MCF 10A (cell line): ENCODE measurements around the gene INPP4A. TPM values are rescaled to one million over a fixed set of nuclear protein-coding genes. Genes with fewer than 3 reads are reported as not detected.

Source experiments
- BruUV-seq: library from RNA; stranded (reverse); fragments of 400-500 nt; replicated peaks from 2 replicates; lab custom pipeline; 2021; lab: Mats Ljungman, UMichigan
- CTCF ChIA-PET: fragments of 300-600 bp; sonication (Branson Sonifier 250); formaldehyde crosslinking; extraction: SDS; loops from one replicate; lab custom pipeline; 2021; ENCODE audit warnings: antibody characterized with exemption, inconsistent platforms; lab: Yijun Ruan, JAX
- POLR2A ChIA-PET: fragments of 300-600, 350-650 bp; sonication (Branson Sonifier 250); formaldehyde crosslinking; extraction: SDS; loops from one replicate; lab custom pipeline; 2020; ENCODE audit warnings: antibody characterized with exemption, inconsistent platforms; lab: Yijun Ruan, JAX
- DNase-seq: peaks from one replicate; pipeline ENCODE4 v3.0.0-alpha.2; 2018; ENCODE audit not compliant: unreplicated experiment
- H3K27ac Mint-ChIP-seq: one replicate; pipeline ENCODE4 v1.8.0; 2022; ENCODE audit warnings: mild to moderate bottlenecking, low read depth, mixed read lengths; ENCODE audit not compliant: unreplicated experiment
- H3K27me3 Mint-ChIP-seq: one replicate; pipeline ENCODE4 v1.8.0; 2022; ENCODE audit warnings: mixed read lengths; ENCODE audit not compliant: insufficient read depth, unreplicated experiment
- H3K36me3 Mint-ChIP-seq: one replicate; pipeline ENCODE4 v1.8.0; 2022; ENCODE audit warnings: mild to moderate bottlenecking, moderate library complexity, mixed read lengths; ENCODE audit not compliant: insufficient read depth, unreplicated experiment
- H3K4me1 Mint-ChIP-seq: one replicate; pipeline ENCODE4 v1.8.0; 2022; ENCODE audit warnings: mixed read lengths; ENCODE audit not compliant: insufficient read depth, unreplicated experiment
- H3K4me3 Mint-ChIP-seq: one replicate; pipeline ENCODE4 v1.8.0; 2022; ENCODE audit warnings: mild to moderate bottlenecking, moderate library complexity, mixed read lengths; ENCODE audit not compliant: unreplicated experiment
- H3K9me3 Mint-ChIP-seq: one replicate; pipeline ENCODE4 v1.8.0; 2022; ENCODE audit warnings: mixed read lengths; ENCODE audit not compliant: unreplicated experiment
- CTCF ChIP-seq: fragments of 200-600 bp; IDR thresholded peaks from one replicate; pipeline ENCODE4 v1.8.0; 2022; ENCODE audit warnings: antibody characterized with exemption, mild to moderate bottlenecking; ENCODE audit not compliant: unreplicated experiment
- intact Hi-C: fragments of 100-400 bp; cut with micrococcal nuclease; formaldehyde crosslinking; loops from 2 replicates; pipeline ENCODE4 v1.14.1; 2022
- total RNA-seq: library from RNA; stranded (reverse); gene quantifications from 2 replicates; pipeline ENCODE4 v1.2.3, GENCODE V29; 2022

INPP4A gene
- total RNA-seq, 1 experiment from 2014 or later = 21.5 TPM

DNA sequence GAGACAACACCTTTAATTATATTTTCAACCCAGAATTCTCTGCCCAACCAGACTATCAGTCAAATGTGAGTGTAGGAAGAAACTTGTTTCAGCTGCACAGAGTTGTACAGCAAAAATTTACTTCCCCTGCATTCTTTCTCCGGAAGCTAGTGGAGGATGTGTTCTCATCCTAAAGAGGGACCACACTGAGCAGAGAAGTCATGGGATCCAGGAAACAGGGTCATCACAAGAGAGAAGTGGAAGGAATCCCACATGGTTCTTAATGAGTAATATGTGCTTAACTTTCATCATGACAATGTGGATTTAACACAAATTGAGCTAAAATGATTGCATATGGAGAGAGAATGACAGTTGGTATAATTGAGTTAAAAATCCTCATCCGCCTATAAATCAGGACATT is 78.2 kb downstream of the INPP4A start:
- Mint-ChIP-seq H3K9me3 (peaks cover 11% of the 10 kb centered on the region), H3K36me3 (peaks cover 7% of the 10 kb centered on the region), H3K27me3 (peaks cover 3% of the 10 kb centered on the region), H3K4me1 (peaks cover 8% of the 10 kb centered on the region), H3K27ac (no peak overlapping the region), H3K4me3 (no peak overlapping the region)
- no TSS peak for BruUV-seq
- no peak for TF ChIP-seq CTCF
- intact Hi-C loops = no loop called here
- POLR2A ChIA-PET = interaction anchor here (0.7 kb wide), 1 partner anchor 37 kb away, joined by 4 read pairs; no protein-coding TSS in a partner anchor
- DNase-seq = no peak
- CTCF ChIA-PET = interaction anchor here (0.6 kb wide), 1 partner anchor 46 kb away, joined by 3 read pairs; no protein-coding TSS in a partner anchor

- no peak for TF ChIP-seq CTCF
- peak; percentile 74 for DNase-seq
- ChIA-PET POLR2A (no interaction called here), CTCF (no interaction called here)
- peaks cover 19% of the 10 kb centered on the region for H3K9me3 Mint-ChIP-seq
- H3K4me1 Mint-ChIP-seq = peaks cover 14% of the 10 kb centered on the region
- intact Hi-C loops = no loop called here
- no peak overlapping the region for H3K27ac Mint-ChIP-seq
- H3K4me3 Mint-ChIP-seq = no peak overlapping the region
- H3K27me3 Mint-ChIP-seq = peaks cover 11% of the 10 kb centered on the region
- no TSS peak for BruUV-seq
- H3K36me3 Mint-ChIP-seq = peaks cover 13% of the 10 kb centered on the region
Measured at GRCh38 chr2:98524168-98524567, 79.5 kb downstream of the INPP4A start.

- ChIA-PET CTCF (interaction anchor here (0.7 to 1.2 kb wide), 2 partner anchors 24 to 44 kb away, joined by 3 read pairs; no protein-coding TSS in a partner anchor), POLR2A (no interaction called here)
- Mint-ChIP-seq H3K36me3 (peaks cover 11% of the 10 kb centered on the region), H3K4me1 (peaks cover 34% of the 10 kb centered on the region), H3K27me3 (peaks cover 22% of the 10 kb centered on the region), H3K27ac (no peak overlapping the region), H3K9me3 (peaks cover 19% of the 10 kb centered on the region), H3K4me3 (no peak overlapping the region)
- BruUV-seq = no TSS peak
- no peak for DNase-seq
- no peak for TF ChIP-seq CTCF
- intact Hi-C loops = no loop called here
Measured at GRCh38 chr2:98528349-98528748, 83.7 kb downstream of the INPP4A start.

GRCh38 chr2:98530114-98530513 is 85.5 kb downstream of the INPP4A start:
- CTCF ChIA-PET = interaction anchor here (0.7 kb wide), 1 partner anchor 31 kb away, joined by 3 read pairs; no protein-coding TSS in a partner anchor
- intact Hi-C loops = no loop called here
- H3K27ac Mint-ChIP-seq = no peak overlapping the region

More at GRCh38 chr2:98530114-98530513, 85.5 kb downstream of the INPP4A start:
- TF ChIP-seq CTCF = no peak
- Mint-ChIP-seq H3K9me3 (peaks cover 19% of the 10 kb centered on the region), H3K36me3 (peaks cover 11% of the 10 kb centered on the region), H3K4me3 (no peak overlapping the region), H3K4me1 (peaks cover 26% of the 10 kb centered on the region), H3K27me3 (peaks cover 22% of the 10 kb centered on the region)
- DNase-seq = no peak
- BruUV-seq = no TSS peak
- POLR2A ChIA-PET = interaction anchor here (0.7 to 1.1 kb wide), 2 partner anchors 22 to 145 kb away, joined by 3 to 4 read pairs; no protein-coding TSS in a partner anchor
